Adipocyte (in vitro differentiated cells): ENCODE data around the gene PDZRN3.

ENCODE experiments used
- DNase-seq: peaks from one replicate; pipeline ENCODE4 v3.0.0-alpha.2; 2015; ENCODE audit warnings: low read depth
- H3K27me3 ChIP-seq: replicated peaks from 2 replicates; pipeline ENCODE4 v1.7.0; 2013; ENCODE audit warnings: mild to moderate bottlenecking, low read length, moderate library complexity; ENCODE audit not compliant: control insufficient read depth, insufficient read depth
- H3K36me3 ChIP-seq: 2 replicates; pipeline ENCODE4 v1.7.0; 2013; ENCODE audit warnings: low read length, mild to moderate bottlenecking, moderate library complexity; ENCODE audit not compliant: control insufficient read depth, insufficient read depth, severe bottlenecking
- H3K4me1 ChIP-seq: 2 replicates; pipeline ENCODE4 v1.7.0; 2013; ENCODE audit warnings: mild to moderate bottlenecking, low read length, moderate library complexity; ENCODE audit not compliant: control insufficient read depth, insufficient read depth
- H3K4me3 ChIP-seq: 2 replicates; pipeline ENCODE4 v1.7.0; 2013; ENCODE audit warnings: mild to moderate bottlenecking, low read length, moderate library complexity
- H3K9ac ChIP-seq: 2 replicates; pipeline ENCODE4 v1.7.0; 2013; ENCODE audit warnings: mild to moderate bottlenecking, low read length, moderate library complexity
- H3K9me3 ChIP-seq: 2 replicates; pipeline ENCODE4 v1.7.0; 2013; ENCODE audit warnings: mild to moderate bottlenecking, low read length, moderate library complexity; ENCODE audit not compliant: control insufficient read depth

Gene PDZRN3

DNA sequence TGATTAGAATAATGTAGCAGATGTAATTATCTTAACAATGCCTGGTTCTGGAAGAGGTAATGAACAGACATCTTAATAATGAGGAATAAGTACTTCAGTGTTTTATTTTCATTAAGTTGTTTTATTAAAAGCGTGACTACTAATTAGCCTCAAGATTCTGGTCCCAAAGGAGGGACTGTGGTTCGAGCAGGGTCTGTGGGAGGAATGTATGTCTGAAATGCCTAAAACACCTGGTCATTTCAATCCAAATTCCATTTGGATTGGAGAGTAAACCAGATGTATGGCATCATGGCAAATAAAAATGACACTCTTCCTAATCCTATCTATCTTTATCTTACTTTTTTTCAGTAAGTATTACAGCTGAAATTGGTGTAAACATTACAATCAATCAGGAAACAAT is 243.2 kb downstream of the PDZRN3 start:
- no peaks in the 10 kb centered on the region for H3K27me3 ChIP-seq
- no peak overlapping the region for H3K9ac ChIP-seq
- H3K9me3 ChIP-seq, result no peaks in the 10 kb centered on the region
- peaks cover 48% of the 10 kb centered on the region for H3K36me3 ChIP-seq
- no peak overlapping the region for H3K4me3 ChIP-seq
- no peak for DNase-seq
- no peaks in the 10 kb centered on the region for H3K4me1 ChIP-seq

DNA sequence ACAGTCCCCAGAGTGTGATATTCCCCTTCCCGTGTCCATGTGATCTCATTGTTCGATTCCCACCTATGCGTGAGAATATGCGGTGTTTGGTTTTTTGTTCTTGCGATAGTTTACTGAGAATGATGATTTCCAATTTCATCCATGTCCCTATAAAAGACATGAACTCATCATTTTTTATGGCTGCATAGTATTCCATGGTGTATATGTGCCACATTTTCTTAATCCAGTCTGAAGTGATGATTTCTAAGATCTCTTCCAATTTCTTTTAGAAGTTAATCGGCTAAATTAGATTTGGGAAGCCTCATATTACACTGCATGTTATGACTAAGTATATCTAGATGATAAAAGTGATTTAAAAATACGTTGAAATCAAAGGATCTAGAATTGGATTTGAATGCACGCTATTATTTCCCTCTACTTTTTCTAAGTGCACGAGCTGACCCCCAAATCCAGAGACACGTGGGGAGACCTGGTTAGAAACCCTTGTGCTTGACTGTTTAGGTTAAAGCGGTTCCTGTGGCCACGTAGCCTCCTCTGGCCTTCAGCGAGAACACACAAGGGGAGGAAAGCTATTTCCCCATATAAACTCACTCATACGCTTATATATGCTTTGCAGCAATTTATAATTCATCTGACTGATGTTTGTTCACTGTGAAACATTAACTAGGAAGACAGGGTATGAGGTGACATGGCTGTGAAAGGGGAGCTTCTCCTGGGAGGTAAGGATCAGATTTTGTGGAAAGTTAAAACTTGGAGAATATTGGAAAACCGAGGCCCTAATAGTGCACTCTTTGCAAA is 243.8 kb downstream of the PDZRN3 start:
- Histone ChIP-seq H3K4me3 (no peak overlapping the region), H3K4me1 (no peaks in the 10 kb centered on the region), H3K36me3 (peaks cover 47% of the 10 kb centered on the region), H3K9ac (no peak overlapping the region), H3K9me3 (no peaks in the 10 kb centered on the region), H3K27me3 (no peaks in the 10 kb centered on the region)
- no peak for DNase-seq

DNA sequence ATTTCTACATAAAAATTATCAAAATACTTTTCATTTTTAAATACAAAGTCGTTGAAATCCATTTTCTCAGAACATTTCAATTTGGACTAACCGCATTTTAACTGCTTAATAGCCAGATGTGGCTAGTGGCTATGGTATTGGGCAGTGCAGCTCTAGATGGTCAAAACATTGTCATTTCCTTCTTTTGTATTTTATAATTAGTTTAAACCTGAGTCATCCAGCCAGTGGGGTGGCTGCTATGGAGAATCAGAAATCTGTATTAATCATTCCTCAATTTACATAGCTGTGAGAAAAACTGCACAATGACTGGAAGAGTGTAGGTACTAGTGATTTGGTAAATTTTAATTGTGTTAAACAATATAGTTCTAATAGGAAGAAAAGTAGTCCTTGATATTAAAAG is 245.3 kb downstream of the PDZRN3 start:
- H3K27me3 ChIP-seq, result no peaks in the 10 kb centered on the region
- H3K4me3 ChIP-seq, result no peak overlapping the region

DNA sequence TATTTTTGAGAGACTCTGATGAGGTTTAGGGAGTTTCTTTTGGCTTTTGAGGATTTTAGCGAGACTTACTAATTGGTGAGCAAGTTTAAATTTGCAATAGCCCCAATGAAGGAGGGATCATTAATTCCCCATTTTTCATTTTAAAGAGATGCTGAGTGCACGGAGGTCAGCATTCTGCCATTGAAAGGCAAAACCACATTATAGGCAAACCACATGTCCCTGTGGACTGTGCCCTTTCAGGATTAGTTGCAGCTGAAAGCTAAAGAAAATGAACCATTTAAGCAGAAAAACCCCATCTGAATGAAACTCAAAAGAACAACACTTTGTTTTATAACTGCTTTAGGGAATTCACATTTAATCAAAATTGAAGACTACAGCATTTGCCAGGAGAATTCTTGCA is 246.5 kb downstream of the PDZRN3 start:
- no peak for DNase-seq

More for the DNA sequence above, 245.3 kb downstream of the PDZRN3 start:
- H3K9me3 ChIP-seq, result peaks cover 1% of the 10 kb centered on the region
- H3K36me3 ChIP-seq, result peaks cover 33% of the 10 kb centered on the region
- DNase-seq, result no peak
- H3K4me1 ChIP-seq, result no peaks in the 10 kb centered on the region
- H3K9ac ChIP-seq, result no peak overlapping the region

DNA sequence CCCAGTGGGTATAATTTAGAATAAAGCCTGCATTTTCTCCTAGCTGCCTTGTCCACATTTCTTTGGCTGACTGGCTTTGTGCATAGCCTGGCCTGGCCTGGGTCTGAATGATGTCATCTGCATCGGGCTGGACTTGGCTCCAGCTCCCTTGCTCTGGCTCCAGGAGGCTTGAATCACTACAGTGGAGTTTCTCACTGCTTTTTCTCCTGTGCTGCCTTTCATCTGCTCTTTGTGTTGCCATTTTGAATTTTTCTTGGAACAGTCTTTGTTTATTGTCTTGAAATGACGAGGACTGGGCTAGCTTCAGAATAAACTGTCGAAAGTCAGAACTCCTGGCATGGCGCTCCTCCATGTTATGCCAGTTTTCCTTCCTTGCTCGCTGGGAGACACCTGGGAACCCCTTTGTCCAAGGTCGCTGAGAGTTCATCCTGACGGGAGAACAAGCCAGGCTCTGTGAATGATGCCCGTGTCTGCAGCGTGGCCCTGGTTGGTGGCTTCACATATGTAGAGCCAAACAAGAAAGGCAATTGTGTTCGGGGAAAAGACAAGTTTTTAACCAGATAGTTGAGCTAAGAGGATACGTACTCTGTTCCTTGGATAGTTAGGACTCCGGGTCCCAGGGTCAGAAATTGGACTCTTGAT is 258.9 kb downstream of the PDZRN3 start:
- DNase-seq, result peak; percentile 47
- Histone ChIP-seq H3K9me3 (peaks cover 24% of the 10 kb centered on the region), H3K4me1 (peaks cover 7% of the 10 kb centered on the region), H3K36me3 (no peaks in the 10 kb centered on the region), H3K9ac (no peak overlapping the region), H3K4me3 (peak overlapping the region; percentile 32), H3K27me3 (no peaks in the 10 kb centered on the region)

More for the DNA sequence above, 246.5 kb downstream of the PDZRN3 start:
- H3K27me3 ChIP-seq, result no peaks in the 10 kb centered on the region
- H3K4me3 ChIP-seq, result no peak overlapping the region
- H3K9me3 ChIP-seq, result peaks cover 5% of the 10 kb centered on the region
- peaks cover 20% of the 10 kb centered on the region for H3K36me3 ChIP-seq
- H3K9ac ChIP-seq, result no peak overlapping the region
- H3K4me1 ChIP-seq, result no peaks in the 10 kb centered on the region

DNA sequence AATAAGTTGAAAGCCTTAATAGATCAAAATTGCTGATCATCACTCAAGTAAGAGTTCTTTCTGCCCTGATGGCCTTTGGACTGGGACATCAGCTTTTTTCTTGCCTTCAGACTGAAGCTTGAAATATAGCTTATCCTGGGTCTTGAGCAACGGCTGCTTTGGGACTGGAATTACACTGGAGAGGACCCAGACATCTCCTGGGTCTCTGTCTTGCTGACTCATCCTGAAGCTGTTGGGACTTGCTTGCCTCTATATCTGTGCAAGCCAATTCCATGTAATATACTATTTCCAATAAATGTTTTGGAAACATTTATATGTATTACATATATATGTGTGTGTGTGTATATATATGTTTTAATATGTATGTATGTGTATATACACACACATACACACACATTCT is 260.2 kb downstream of the PDZRN3 start:
- Histone ChIP-seq H3K27me3 (no peaks in the 10 kb centered on the region), H3K4me1 (peaks cover 7% of the 10 kb centered on the region), H3K36me3 (no peaks in the 10 kb centered on the region), H3K9ac (no peak overlapping the region), H3K4me3 (no peak overlapping the region), H3K9me3 (peaks cover 37% of the 10 kb centered on the region)
- no peak for DNase-seq

DNA sequence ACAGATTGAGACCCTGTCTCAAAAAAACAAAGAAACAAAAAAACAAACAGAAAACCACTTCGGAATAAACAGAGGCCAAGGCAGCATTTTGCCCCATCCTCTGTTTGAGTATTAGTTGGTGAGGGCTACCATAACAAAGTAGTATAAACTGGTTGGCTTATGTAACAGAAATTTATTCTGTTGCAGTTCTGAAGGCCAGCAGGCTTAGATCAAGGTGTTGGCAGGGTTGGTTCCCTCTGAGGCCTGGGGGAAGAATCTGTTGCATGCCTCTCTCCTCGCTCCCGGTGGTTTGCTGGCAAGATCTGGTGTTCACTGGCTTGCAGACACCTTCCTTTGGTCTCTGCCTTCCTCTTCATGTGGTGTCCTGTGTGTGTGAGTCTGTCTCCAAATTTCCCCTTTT is 261.6 kb downstream of the PDZRN3 start:
- H3K9me3 ChIP-seq, result peaks cover 45% of the 10 kb centered on the region
- no peak overlapping the region for H3K4me3 ChIP-seq

DNA sequence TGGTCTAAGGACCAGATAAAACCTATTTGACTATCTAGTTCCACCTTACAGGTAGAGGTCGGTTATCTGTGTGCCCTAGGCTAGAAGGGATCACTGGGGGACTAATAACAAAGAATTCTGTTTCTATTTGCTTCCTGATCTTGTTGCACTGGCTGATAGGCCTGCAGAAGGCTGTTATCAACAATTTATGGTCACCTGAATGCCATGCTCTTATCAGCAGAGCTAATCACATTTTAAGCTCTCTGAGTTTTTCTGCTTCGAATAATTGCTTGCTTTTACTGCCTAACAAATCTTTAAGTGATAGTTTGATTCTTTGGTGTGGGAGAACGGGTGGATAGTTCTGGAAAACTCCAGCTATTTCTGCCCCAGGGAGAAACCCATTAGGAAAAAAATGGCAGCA is 263.1 kb downstream of the PDZRN3 start:
- Histone ChIP-seq H3K9me3 (peaks cover 45% of the 10 kb centered on the region), H3K27me3 (no peaks in the 10 kb centered on the region), H3K9ac (no peak overlapping the region), H3K36me3 (no peaks in the 10 kb centered on the region), H3K4me1 (peaks cover 7% of the 10 kb centered on the region), H3K4me3 (no peak overlapping the region)
- DNase-seq, result no peak

More for the DNA sequence above, 261.6 kb downstream of the PDZRN3 start:
- H3K27me3 ChIP-seq, result no peaks in the 10 kb centered on the region
- peaks cover 7% of the 10 kb centered on the region for H3K4me1 ChIP-seq
- no peaks in the 10 kb centered on the region for H3K36me3 ChIP-seq
- no peak overlapping the region for H3K9ac ChIP-seq
- no peak for DNase-seq

DNA sequence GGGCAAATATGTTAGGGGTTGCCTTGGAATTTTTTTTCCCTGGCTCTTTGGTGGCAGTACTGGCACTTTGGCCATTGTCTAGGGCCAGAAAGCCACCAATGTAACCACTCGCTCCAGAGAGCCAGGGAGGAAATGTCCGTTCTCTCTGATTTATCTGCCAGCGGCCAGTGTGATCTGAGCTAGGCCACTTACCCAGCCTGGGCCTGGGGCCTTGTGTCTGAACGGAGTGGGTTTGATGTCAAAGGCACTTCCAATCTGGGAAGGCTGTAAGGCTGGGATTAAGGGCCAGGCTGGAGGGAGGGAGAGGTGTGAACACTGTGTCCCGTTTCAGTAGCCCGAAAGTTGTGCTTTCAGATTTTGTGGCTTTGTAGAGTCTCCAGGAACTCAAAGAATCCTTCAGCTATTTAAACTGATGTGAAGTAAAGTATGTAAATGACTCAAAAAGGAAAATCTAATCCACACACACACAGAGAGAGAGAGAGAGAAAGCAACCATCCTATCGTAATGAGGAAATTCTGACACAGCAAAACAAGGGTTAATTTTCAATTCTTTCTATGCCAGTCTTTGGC is 271.0 kb downstream of the PDZRN3 start:
- no peak overlapping the region for H3K4me3 ChIP-seq
- H3K27me3 ChIP-seq, result peaks cover 34% of the 10 kb centered on the region
- peaks cover 8% of the 10 kb centered on the region for H3K4me1 ChIP-seq
- H3K36me3 ChIP-seq, result no peaks in the 10 kb centered on the region
- H3K9me3 ChIP-seq, result no peaks in the 10 kb centered on the region
- H3K9ac ChIP-seq, result no peak overlapping the region
- DNase-seq, result peak; percentile 43

DNA sequence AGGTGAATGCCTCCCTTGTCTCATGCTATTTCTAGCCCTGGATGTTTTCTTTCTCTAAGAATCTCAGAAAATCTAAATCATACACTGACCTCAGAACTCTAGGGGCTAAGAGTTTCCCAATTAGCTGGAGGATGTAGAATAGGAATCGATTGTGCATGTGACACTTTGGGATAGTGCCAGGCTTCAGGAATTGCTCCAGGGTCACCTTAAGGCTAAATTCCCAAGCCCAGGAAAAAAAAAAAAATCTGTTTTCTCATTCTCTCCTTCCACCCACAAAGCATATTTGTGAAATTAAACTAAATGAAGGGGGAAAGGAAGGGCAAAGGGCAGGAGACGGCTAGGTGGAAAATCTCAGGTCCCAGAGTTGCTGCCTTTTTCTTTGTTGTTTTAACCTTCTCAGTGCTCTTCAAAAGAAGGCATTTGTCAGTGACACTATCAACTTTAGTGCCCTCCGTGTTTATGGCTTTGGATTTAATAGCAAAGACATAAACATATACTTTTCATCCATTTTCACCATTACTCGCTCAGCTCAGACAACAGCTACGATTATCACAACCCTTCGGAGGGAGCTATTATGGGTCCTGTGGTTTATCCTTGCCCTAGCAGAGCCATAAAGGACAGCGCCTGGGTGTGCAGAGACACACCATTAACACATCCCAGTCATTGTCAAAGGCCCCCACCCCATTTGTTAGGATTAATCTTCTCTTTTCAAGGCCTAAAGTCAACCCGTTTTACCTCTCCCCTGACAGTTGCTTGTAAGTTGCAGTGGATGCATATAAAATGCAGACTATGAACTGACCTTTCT is 271.7 kb downstream of the PDZRN3 start:
- Histone ChIP-seq H3K4me1 (peaks cover 8% of the 10 kb centered on the region), H3K9me3 (no peaks in the 10 kb centered on the region), H3K36me3 (no peaks in the 10 kb centered on the region), H3K9ac (no peak overlapping the region), H3K4me3 (no peak overlapping the region), H3K27me3 (peaks cover 38% of the 10 kb centered on the region)
- DNase-seq, result no peak
